Prostate gland (tissue), 2 donors: ENCODE measurements around the gene IL22RA1. TPM values are rescaled to one million over a fixed set of nuclear protein-coding genes. Genes with fewer than 3 reads are reported as not detected.

Experiments used
- DNase-seq: peaks from one replicate; pipeline ENCODE4 v3.0.0-alpha.2; 2019; ENCODE audit warnings: low spot score
- H3K27ac ChIP-seq, 2 donors: fragments of 200-600 bp; sonication (generic); 2 replicates each; pipeline ENCODE4 v1.5.1; 2017 to 2019
- H3K27me3 ChIP-seq: fragments of 200-600 bp; sonication (generic); replicated peaks from 2 replicates; pipeline ENCODE4 v1.5.1; 2019; ENCODE audit not compliant: insufficient read depth
- H3K36me3 ChIP-seq, 2 donors: fragments of 200-600 bp; sonication (generic); 1 replicate in 1 of 2; 2 replicates in 1 of 2; pipeline versions ENCODE4 v1.5.1 to v1.8.1; 2017 to 2019
- H3K4me1 ChIP-seq: fragments of 200-600 bp; sonication (generic); replicated peaks from 2 replicates; pipeline ENCODE4 v1.5.1; 2019
- H3K4me3 ChIP-seq, 2 donors: fragments of 200-600 bp; sonication (generic); 2 replicates each; pipeline ENCODE4 v1.5.1; 2017 to 2019
- H3K9me3 ChIP-seq: fragments of 200-600 bp; sonication (generic); 2 replicates; pipeline ENCODE4 v1.5.1; 2017
- CTCF ChIP-seq, 4 experiments: fragments of 200-600 bp in 2 of 4; fragments of 450-650 bp in 2 of 4; sonication (generic) in 2 of 4; IDR thresholded peaks; 1 replicate in 3 of 4; 2 replicates in 1 of 4; pipeline ENCODE4 v1.5.1; 2016 to 2019; ENCODE audit warnings: antibody characterized with exemption in 4 of 4, mild to moderate bottlenecking in 2 of 4, moderate library complexity in 2 of 4
- POLR2A ChIP-seq: fragments of 450-650 bp; IDR thresholded peaks from one replicate; pipeline ENCODE4 v1.6.1; 2016; ENCODE audit warnings: antibody characterized with exemption, mild to moderate bottlenecking
- POLR2AphosphoS5 ChIP-seq: sonication (generic); formaldehyde crosslinking; IDR thresholded peaks from one replicate; pipeline ENCODE4 v1.6.1; 2017; ENCODE audit warnings: antibody characterized with exemption
- WGBS: methylation state at CpG from one replicate; pipeline ENCODE4 v1.1.5; 2018; 5-methylcytosine and 5-hydroxymethylcytosine counted together
- intact Hi-C: fragments of 100-400 bp; cut with DNase I; formaldehyde crosslinking; loops from one replicate; pipeline ENCODE4 v1.14.2; 2022
- total RNA-seq, 2 donors: library from RNA; depleted of rRNA; stranded (reverse); fragments of >200 nt; gene quantifications; one replicate each; pipeline ENCODE4 v1.1.0, GENCODE V29; 2016

The IL22RA1 gene
- total RNA-seq, 2 donors from 2014 or later: 0.82 to 1.0 TPM

- no peak overlapping the region for H3K27ac ChIP-seq
- WGBS: 96% methylated on average over 11 of the region's 11 CpGs
- no peaks in the 10 kb centered on the region for H3K4me1 ChIP-seq
- no peaks in the 10 kb centered on the region for H3K9me3 ChIP-seq
- no peak overlapping the region for H3K4me3 ChIP-seq
- TF ChIP-seq POLR2A (no peak), CTCF (IDR thresholded peaks at IDR 0.05) (no peak), POLR2AphosphoS5 (no peak)
- H3K27me3 ChIP-seq: no peaks in the 10 kb centered on the region
- DNase-seq: no peak
- intact Hi-C loops: no loop called here
- H3K36me3 ChIP-seq: no peaks in the 10 kb centered on the region
Observed at GRCh38 chr1:24090736-24091135, 52.2 kb downstream of the IL22RA1 start.

- Histone ChIP-seq H3K4me3 (no peak overlapping the region), H3K4me1 (no peaks in the 10 kb centered on the region), H3K27me3 (no peaks in the 10 kb centered on the region), H3K9me3 (no peaks in the 10 kb centered on the region), H3K27ac (no peak overlapping the region), H3K36me3 (no peaks in the 10 kb centered on the region)
- WGBS: 41% methylated on average over 9 of the region's 14 CpGs
- TF ChIP-seq POLR2A: no peak
- TF ChIP-seq POLR2AphosphoS5: no peak
- TF ChIP-seq CTCF (IDR thresholded peaks at IDR 0.05): no peak
- peak; percentile 50 for DNase-seq
- intact Hi-C loops: no loop called here
Observed at GRCh38 chr1:24089743-24090555, 53.0 kb downstream of the IL22RA1 start.

- H3K36me3 ChIP-seq: no peaks in the 10 kb centered on the region
- no peak overlapping the region for H3K4me3 ChIP-seq
- TF ChIP-seq CTCF (IDR thresholded peaks at IDR 0.05): no peak
- no peak for TF ChIP-seq POLR2A
- no peak for TF ChIP-seq POLR2AphosphoS5
- intact Hi-C loops: no loop called here
- 81% methylated on average over 14 of the region's 14 CpGs for WGBS
- H3K9me3 ChIP-seq: no peaks in the 10 kb centered on the region
- no peaks in the 10 kb centered on the region for H3K27me3 ChIP-seq
- no peak for DNase-seq
- H3K4me1 ChIP-seq: no peaks in the 10 kb centered on the region
- H3K27ac ChIP-seq: no peak overlapping the region
Observed at GRCh38 chr1:24089027-24089742, 53.8 kb downstream of the IL22RA1 start.

DNA sequence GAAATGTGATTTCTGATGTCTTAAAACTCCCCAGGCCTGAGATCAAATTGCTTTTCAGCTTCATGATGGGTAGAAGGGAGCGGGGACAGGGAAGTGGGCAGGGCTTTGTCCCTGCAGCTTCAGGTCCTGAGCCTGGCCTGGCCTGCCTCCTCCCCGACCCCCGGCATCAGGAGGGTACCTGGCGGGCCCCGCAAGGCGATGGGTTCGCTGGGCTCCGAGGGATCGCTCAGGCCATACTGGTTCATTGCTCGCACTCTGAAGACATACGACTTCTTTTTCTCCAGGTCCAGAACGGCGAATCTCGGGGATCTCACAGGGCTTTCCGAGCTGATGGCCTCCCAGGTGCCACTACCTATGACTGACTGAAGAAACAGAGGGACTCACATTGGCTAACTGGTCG, 56.5 kb downstream of the IL22RA1 start:
- intact Hi-C loops: no loop called here
- no peak overlapping the region for H3K27ac ChIP-seq
- TF ChIP-seq CTCF (IDR thresholded peaks at IDR 0.05) (no peak), POLR2A (no peak), POLR2AphosphoS5 (no peak)
- H3K36me3 ChIP-seq: no peaks in the 10 kb centered on the region
- DNase-seq: no peak
- H3K9me3 ChIP-seq: no peaks in the 10 kb centered on the region
- 94% methylated on average over 16 of the region's 16 CpGs for WGBS
- H3K4me3 ChIP-seq: no peak overlapping the region
- no peaks in the 10 kb centered on the region for H3K4me1 ChIP-seq
- no peaks in the 10 kb centered on the region for H3K27me3 ChIP-seq
